NCI-H146 treated with DMSO at 0.1 percent for 48 hours (cell line): ENCODE data around the gene CIBAR2.
"Not testable (repeated sequence)": the region's sequence is repeated elsewhere in the genome, so short reads cannot be mapped to it uniquely, and the experiment has no call there.

Experiments used
- DNase-seq: peaks from one replicate; lab custom pipeline; 2025; ENCODE audit not compliant: unreplicated experiment; lab: John Stamatoyannopoulos, UW

CIBAR2 gene

GRCh38 chr16:85128079-85128837 is 16.0 kb upstream of the CIBAR2 start:
- no peak for DNase-seq

DNA sequence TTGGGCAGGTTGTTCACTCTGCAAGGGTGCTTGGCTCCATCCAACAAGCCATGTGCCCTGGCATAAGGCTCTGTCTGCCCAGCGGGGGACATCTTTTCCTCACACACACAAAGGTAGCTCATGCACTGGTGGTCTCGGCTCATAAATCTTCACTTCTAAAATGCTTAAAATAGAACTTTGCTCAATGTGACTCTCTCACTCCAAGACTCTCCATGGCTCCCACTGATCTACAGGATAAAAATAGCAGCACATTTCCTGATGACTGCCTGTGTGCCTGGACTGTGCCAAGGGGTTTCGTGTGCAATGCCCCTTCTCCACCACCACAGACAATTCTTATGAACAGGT is 15.1 kb upstream of the CIBAR2 start:
- no peak for DNase-seq

GRCh38 chr16:85126705-85127378 is 14.6 kb upstream of the CIBAR2 start:
- peak; percentile 4 for DNase-seq

DNA sequence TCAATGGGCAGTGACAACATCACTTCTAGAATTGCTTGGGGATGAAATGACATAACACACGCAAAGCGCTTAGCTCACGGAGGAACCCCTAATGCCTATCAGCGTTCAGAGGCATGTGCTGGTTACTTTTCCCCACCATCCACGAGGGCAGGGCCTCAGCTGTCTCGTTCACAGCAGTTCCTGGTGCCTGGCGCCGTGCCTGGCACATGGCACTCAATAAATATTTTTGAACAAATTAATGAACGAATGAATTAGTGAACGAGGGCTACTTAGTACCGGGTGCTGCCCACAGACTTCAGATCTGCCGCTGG is 14.1 kb upstream of the CIBAR2 start:
- no peak for DNase-seq

DNA sequence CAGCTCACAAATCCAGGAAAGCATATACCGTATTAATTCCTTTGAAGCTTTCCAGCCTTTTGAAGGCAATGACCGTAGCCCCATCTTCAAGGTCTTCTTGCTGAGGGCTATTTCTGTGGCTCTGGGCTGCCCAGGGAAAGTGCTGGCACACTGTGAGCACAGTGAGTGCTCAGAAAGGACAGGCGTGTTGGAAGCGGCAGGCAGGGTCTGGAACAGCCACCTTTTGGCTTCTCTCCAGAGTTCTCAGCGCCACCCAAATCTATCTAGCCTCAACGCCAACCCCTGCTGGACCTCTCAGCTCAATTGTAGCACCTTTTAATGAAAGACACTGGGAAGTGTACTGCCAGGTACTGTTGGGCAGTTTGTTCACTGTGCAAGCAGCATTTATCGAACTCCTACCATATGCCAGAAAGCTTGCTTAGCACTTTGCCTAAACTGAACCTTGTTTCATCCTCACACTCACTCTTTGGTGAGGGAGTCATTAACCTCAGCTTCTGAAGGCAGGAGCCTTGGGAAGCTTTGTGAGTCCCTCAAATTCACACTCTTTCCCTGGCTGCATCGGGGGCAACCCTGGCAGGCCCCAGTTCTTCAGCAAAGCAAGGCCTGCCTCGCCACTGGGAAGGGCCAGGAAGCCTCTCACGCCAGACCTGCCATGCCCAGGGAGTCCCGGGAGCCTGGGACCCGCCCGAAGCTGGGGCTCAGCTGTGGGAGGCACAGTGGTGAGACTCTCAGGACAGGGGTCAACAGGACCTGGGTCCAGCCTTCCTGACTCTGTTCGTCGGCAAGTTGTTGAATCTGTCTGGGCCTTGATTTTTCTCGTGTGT is 13.5 kb upstream of the CIBAR2 start:
- DNase-seq, result no peak

- DNase-seq, result no peak
Observed at GRCh38 chr16:85124636-85125346, 12.5 kb upstream of the CIBAR2 start.

DNA sequence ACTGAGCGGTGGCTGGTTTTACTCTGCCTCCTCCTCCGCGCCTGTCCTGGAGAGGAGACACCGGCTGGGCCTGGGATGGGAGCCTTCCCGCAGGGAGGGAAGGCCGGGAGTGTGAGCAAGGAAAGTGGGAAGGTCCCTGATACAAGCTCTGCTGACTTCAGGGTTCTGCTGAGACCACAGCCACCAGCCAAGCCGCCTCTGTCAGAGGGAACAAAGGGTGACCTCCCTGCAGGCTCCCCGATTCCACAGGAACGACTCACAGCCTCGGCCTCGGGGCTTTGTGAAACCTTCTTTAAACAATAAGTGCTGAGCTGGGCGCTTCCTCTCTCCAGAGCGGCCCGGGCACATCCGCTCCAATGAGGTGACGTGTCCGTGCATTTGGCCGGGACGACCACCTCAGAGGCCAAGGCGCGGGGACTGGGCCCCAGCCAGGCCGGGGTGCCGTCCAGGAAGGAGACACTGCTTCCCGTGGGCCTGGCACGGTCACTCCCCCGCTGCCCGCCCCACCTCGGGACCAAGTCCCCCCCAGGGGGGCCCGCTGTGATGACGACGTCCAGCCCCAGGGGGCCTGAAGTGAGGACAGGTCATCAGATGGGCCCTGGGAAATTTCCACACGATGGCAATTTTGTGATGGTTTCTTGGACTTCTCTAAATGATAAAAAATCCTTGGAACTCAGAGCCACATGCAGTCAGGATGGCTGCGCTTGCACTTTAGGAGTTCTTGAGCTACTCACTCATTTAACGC is 11.8 kb upstream of the CIBAR2 start:
- no peak for DNase-seq

DNA sequence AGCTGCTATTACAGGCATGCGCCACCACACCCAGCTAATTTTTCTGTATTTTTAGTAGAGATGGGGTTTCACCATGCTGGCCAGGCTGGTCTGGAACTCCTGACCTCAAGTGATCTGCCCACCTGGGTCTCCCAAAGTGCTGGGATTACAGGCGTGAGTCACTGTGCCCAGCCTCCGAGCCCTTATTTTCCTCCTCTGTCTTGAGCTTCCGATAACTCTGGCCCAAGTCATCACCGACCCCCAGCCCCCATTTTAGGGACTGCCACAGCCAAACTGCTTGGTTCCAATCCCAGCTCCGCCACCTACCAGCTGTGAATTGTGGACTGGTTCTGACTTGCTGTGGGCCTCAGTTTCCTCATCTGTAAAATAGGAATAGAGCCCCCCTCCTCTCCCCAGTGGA is 11.2 kb upstream of the CIBAR2 start:
- not testable (repeated sequence) for DNase-seq

GRCh38 chr16:85120006-85120340 is 7.7 kb upstream of the CIBAR2 start:
- DNase-seq, result no peak

GRCh38 chr16:85117418-85117817 is 5.1 kb upstream of the CIBAR2 start:
- no peak for DNase-seq

DNA sequence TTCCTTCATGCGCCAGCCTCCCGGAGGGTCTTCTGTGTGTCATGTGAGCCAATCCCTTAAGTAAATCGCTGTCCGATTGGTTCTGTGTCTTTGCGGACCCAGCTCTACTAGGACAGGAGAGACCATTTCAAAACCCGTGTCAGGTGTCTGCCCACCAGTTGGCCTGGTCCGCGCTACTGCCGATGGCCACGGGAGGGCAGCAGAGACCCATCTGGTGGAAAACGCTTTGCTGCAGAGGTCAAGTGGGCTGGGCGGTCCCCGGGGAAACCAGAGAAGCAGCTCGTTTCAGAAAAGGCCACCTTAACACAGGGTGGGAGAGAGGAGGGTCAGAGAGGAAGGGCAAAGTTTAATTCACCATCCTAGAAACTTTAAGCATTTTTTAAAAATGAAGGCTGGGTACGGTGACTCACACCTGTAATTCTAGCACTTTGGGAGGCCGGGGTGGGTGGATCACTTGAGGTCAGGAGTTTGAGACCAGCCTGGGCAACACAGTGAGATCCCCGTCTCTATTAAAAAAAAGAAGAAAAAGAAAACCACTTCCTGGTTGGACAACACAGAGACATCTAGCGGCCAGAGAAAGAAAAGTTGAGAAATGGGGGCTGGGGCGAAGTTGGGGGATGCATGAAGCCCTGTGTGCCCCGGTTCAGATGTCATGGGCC is 2.8 kb upstream of the CIBAR2 start:
- DNase-seq, result peak; percentile 53

DNA sequence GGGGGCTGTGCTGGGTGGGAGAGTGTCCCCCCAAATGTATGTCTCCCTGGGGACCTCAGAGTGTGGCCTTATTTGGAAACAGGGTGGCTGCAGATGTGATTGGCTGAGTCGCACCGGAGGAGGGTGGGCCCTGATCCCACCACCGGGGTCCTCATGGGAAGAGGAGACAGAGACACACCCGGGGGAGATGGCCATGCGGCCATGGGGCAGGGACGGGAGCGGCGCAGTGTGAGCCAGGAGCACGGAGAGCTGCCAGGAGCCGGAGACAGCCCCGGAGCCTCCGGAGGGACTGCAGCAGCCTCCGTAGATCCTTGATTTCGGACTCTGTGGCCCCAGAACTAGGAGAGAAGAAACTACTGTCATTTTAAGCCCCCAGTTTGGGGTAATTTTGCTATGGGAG is 1.6 kb upstream of the CIBAR2 start:
- DNase-seq, result no peak

DNA sequence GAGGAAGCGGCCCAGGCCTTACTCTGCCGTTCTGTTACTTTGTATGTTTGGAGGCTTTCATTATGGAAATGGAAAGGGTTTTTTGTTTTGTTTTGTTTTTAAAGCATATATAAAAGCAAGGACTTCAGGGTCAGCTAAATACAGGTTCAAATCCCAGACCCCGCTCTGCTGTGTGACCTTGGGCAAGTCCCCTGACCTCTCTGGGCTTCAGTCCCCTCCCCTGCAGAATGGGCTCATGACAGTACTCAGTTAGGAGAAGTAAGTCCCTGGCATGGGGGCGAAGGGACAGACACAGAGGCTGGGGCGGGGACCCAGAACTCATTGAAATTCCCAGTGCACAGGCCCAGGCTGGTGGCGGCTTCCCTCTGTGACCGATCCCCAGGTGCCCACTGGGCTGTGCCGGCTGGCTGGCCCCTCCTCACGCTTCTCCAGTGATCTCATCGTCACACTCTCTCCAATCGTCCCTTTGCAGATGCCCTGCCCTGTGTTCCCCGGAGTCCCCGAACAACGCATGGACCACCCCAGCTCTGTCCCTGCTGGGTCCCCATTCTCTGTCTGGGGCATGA is 979 bp upstream of the CIBAR2 start:
- DNase-seq, result no peak

GRCh38 chr16:85111184-85111583 is 1.1 kb downstream of the CIBAR2 start:
- no peak for DNase-seq

DNA sequence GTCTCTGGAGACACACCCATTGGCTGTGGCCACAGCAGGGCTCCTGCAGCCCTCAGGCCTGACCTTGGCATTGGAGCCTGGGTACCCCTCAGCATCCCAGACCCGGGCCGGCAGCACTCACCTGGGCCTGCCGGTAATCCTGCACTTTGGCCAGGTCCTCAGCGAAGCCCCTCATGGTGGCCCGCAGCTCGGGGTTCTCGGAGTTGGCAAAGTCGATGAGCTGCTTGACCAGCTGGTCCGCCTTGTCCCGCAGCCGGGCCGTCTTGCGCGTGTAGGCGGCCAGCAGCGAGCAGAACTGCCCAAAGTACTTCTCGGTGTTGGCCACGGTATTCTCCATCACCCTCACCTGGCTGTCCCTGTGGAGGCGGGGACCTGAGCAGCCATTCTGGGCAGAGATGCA is 2.2 kb downstream of the CIBAR2 start:
- DNase-seq, result no peak

DNA sequence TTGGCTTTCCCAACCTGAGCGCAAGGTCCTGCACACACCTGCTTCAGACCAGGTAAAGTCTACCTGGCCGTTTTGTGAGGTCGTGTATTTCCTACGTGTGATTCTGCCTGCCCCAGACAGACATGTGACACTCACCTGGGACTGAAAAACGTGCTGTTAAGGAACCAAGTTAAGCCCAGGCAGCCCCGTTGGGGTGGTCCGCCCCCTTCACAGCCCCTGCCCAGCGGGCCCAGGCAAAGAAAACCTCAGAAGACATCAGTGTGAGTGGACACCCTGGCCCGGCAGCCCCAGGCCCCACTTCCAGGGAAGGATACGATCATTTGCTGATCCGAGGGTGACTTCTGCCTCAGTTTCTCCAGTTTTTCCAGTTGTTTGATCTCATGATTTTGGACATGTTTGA is 4.7 kb downstream of the CIBAR2 start:
- no peak for DNase-seq

DNA sequence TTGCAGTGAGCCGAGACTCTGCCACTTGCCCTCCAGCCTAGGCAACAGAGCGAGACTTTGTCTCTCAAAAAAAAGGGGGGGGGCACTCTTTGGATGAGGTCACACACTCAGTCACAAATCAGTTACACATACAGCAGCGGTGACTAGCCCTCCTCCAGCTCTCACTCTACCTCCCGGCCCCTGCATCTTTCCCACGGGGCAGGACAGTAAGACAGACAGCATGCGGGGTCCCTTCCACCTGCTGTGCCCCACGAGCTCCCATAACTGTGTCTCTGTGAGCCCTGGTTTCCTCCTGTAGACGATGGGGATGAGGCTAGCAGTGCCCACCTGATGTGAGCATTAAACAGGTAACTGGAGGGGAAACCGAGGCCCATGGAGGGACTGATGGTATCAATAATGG is 5.2 kb downstream of the CIBAR2 start:
- no peak for DNase-seq

DNA sequence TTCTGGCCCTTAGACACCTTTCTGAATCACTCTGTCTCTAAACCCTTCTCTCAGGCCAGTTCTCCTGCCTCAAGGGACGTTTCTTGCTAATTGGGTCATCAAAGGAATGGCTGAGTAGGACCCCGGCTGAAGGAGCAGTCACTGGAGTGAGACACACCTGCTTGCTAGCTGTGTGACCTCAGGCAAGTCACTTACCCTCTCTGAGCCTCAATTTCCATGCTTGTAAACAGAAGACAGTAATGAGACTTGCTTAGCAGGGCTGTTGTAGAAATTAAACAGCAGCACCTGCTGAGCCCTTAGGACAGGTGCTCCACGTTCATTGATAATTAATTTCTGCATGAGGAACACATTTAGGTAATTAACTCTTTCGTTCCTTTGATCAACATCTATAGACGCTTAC is 6.8 kb downstream of the CIBAR2 start:
- peak; percentile 1 for DNase-seq

- DNase-seq, result no peak
Observed at GRCh38 chr16:85104821-85105391, 7.4 kb downstream of the CIBAR2 start.

DNA sequence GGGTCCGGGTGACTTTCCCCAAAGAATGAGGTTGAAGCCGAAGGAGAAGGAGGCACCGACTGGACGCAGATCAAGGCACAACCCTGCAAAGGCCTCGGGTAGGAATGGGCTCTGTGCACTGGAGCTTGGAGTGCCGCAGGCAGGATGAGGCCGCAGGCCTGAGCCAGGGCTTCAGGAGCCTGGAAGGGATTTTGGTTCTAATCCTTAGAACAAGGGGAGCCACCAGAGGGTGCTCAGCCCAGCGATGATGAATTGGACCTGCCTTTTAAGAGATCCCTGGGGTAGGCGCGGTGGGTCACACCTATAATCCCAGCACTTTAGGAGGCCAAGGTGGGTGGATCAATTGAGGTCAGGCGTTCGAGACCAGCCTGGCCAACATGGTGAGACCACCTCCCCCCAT is 8.1 kb downstream of the CIBAR2 start:
- no peak for DNase-seq
